ENCODE measurements around the gene MSANTD1.

DNA sequence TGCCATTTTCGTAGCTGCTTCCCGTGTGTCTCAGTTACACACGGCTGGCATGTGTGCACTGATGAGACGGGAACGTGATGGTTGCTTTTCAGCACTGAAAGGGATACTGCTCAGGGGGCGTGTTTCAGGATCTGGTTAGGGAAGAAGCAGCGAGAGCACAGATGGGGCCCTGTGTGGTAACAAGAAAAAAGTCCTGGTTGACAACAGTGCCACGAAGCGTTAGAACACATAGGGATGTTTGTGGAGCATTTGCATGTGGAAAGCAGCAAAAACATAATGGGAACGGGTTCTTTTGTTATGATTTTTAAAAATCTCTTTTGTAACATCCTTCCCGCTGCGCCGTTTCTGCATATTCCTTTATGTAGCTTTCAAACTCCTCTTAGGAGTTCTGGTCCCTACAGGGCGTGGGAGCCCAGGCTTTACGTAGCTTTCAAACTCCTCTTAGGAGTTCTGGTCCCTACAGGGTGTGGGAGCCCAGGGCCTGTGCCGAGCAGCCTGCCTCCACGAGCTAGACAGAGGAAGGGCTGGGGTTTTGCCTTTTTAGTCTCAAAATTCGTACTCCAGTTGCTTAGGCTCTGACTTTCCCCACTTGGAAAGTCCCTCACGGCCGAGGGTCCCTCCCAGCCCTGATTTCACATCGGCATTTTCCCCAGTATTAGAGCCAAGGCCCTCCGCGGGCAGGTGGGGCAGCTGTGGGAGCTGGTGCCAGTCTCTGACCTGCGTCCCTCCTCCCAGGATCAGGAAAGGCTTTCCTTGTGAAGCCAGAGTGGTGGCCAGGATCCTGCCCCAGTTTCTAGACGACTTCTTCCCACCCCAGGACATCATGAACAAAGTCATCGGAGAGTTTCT lies 11.0 kb upstream of the MSANTD1 start:
- TF ChIP-seq BACH2 (CRISPR knock-in tag; IDR thresholded peaks at IDR 0.05; ENCODE audit: borderline replicate concordance) (no peak), ZFP3 (CRISPR knock-in tag; IDR thresholded peaks at IDR 0.05) (no peak)
- TF ChIP-seq, protein P1, sequence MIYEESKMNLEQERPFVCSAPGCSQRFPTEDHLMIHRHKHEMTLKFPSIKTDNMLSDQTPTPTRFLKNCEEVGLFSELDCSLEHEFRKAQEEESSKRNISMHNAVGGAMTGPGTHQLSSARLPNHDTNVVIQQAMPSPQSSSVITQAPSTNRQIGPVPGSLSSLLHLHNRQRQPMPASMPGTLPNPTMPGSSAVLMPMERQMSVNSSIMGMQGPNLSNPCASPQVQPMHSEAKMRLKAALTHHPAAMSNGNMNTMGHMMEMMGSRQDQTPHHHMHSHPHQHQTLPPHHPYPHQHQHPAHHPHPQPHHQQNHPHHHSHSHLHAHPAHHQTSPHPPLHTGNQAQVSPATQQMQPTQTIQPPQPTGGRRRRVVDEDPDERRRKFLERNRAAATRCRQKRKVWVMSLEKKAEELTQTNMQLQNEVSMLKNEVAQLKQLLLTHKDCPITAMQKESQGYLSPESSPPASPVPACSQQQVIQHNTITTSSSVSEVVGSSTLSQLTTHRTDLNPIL (CRISPR knock-in tag; IDR thresholded peaks at IDR 0.05; ENCODE audit: low read depth), result no peak

Data from SK-N-SH treated with all-trans-retinoic acid at 6 μM for 48 hours (cell line).